Natural killer cell (primary cell): ENCODE results near the gene TXNL4B. TPM values are rescaled to one million over a fixed set of nuclear protein-coding genes. Genes with fewer than 3 reads are reported as not detected.

Experiments used
- ATAC-seq, 3 donors: fragments of 150-1000 bp in 2 of 3; fragments of 200-7000 bp in 1 of 3; cut with Tn5 transposase; 1 replicate in 1 of 3; 2 replicates in 2 of 3; pipeline ENCODE4 v1.10.0; 2021; ENCODE audit warnings: mild to moderate bottlenecking in 2 of 3, moderate library complexity in 2 of 3
- DNase-seq, 2 donors: peaks; one replicate each; pipeline versions ENCODE4 v3.0.0 to v3.0.0-alpha.2; 2013 to 2021; ENCODE audit warnings: mixed read lengths in 1 of 2
- H3K27ac ChIP-seq: one replicate; pipeline ENCODE4 v1.5.1; 2013; ENCODE audit warnings: mild to moderate bottlenecking, low read length
- H3K27me3 ChIP-seq: one replicate; pipeline ENCODE4 v1.6.1; 2013; ENCODE audit warnings: low read length; ENCODE audit not compliant: control insufficient read depth, insufficient read depth
- H3K36me3 ChIP-seq: one replicate; pipeline ENCODE4 v1.6.1; 2013; ENCODE audit warnings: low read length; ENCODE audit not compliant: control insufficient read depth, insufficient read depth
- H3K4me1 ChIP-seq: one replicate; pipeline ENCODE4 v1.6.1; 2013; ENCODE audit warnings: low read length; ENCODE audit not compliant: control insufficient read depth, insufficient read depth
- H3K4me3 ChIP-seq: one replicate; pipeline ENCODE4 v1.5.1; 2013; ENCODE audit warnings: low read length
- H3K9me3 ChIP-seq: one replicate; pipeline ENCODE4 v1.6.1; 2013; ENCODE audit warnings: low read length; ENCODE audit not compliant: control insufficient read depth, insufficient read depth
- H3K27ac Mint-ChIP-seq, 2 donors: one replicate each; pipeline ENCODE4 v1.8.0; 2022; ENCODE audit warnings: mild to moderate bottlenecking in 2 of 2, mixed read lengths in 2 of 2, moderate library complexity in 1 of 2
- H3K27me3 Mint-ChIP-seq, 2 donors: one replicate each; pipeline ENCODE4 v1.8.0; 2022; ENCODE audit warnings: low read depth in 2 of 2, mixed read lengths in 2 of 2
- H3K36me3 Mint-ChIP-seq: one replicate; pipeline ENCODE4 v1.8.0; 2022; ENCODE audit warnings: mixed read lengths
- H3K4me1 Mint-ChIP-seq, 2 donors: one replicate each; pipeline ENCODE4 v1.8.0; 2022; ENCODE audit warnings: mixed read lengths in 2 of 2
- H3K4me3 Mint-ChIP-seq: one replicate; pipeline ENCODE4 v1.8.0; 2022; ENCODE audit warnings: mild to moderate bottlenecking, moderate library complexity, mixed read lengths
- H3K9me3 Mint-ChIP-seq, 2 donors: one replicate each; pipeline ENCODE4 v1.8.0; 2022; ENCODE audit warnings: mixed read lengths in 2 of 2
- WGBS: methylation state at CpG from one replicate; pipeline ENCODE4 v1.1.7; 2013; ENCODE audit warnings: missing lambda C conversion rate; ENCODE audit not compliant: insufficient coverage; 5-methylcytosine and 5-hydroxymethylcytosine counted together
- intact Hi-C: fragments of 100-400 bp; cut with micrococcal nuclease; formaldehyde crosslinking; loops from one replicate; pipeline ENCODE4 v1.14.2; 2022
- total RNA-seq, 4 donors: library from RNA; stranded (reverse); fragments of 120-200 nt in 1 of 4; gene quantifications; one replicate each; pipeline versions ENCODE4 v1.2.3 to v1.2.4, GENCODE V29; 2013 to 2022
- TF ChIP-seq, protein P1 (sequence below): fragments of 200-600 bp; IDR thresholded peaks from one replicate; pipeline ENCODE4 v1.8.0; 2022; ENCODE audit warnings: antibody characterized with exemption

Gene TXNL4B
- total RNA-seq, 3 donors from 2014 or later (not counting 1 experiment from before 2014, with no cell fraction given) = 12.1 to 13.8 (median 13.6) TPM

- 84% methylated on average over 6 of the region's 6 CpGs for WGBS
- TF ChIP-seq, protein P1, sequence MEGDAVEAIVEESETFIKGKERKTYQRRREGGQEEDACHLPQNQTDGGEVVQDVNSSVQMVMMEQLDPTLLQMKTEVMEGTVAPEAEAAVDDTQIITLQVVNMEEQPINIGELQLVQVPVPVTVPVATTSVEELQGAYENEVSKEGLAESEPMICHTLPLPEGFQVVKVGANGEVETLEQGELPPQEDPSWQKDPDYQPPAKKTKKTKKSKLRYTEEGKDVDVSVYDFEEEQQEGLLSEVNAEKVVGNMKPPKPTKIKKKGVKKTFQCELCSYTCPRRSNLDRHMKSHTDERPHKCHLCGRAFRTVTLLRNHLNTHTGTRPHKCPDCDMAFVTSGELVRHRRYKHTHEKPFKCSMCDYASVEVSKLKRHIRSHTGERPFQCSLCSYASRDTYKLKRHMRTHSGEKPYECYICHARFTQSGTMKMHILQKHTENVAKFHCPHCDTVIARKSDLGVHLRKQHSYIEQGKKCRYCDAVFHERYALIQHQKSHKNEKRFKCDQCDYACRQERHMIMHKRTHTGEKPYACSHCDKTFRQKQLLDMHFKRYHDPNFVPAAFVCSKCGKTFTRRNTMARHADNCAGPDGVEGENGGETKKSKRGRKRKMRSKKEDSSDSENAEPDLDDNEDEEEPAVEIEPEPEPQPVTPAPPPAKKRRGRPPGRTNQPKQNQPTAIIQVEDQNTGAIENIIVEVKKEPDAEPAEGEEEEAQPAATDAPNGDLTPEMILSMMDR = no peak
- H3K9me3 Mint-ChIP-seq = no peaks in the 10 kb centered on the region
- no peak overlapping the region for H3K27ac Mint-ChIP-seq
- H3K4me1 ChIP-seq = no peaks in the 10 kb centered on the region
- no peak overlapping the region for H3K4me3 Mint-ChIP-seq
- no peaks in the 10 kb centered on the region for H3K4me1 Mint-ChIP-seq
- intact Hi-C loops = no loop called here
- H3K27me3 ChIP-seq = no peaks in the 10 kb centered on the region
- H3K36me3 Mint-ChIP-seq = no peaks in the 10 kb centered on the region
- no peak overlapping the region for H3K27ac ChIP-seq
- DNase-seq (no peak), ATAC-seq (no peak)
- no peaks in the 10 kb centered on the region for H3K36me3 ChIP-seq
- H3K27me3 Mint-ChIP-seq = no peaks in the 10 kb centered on the region
- H3K4me3 ChIP-seq = no peak overlapping the region
- H3K9me3 ChIP-seq = no peaks in the 10 kb centered on the region
Observed at GRCh38 chr16:72131036-72131435, 37.6 kb upstream of the TXNL4B start.

DNA sequence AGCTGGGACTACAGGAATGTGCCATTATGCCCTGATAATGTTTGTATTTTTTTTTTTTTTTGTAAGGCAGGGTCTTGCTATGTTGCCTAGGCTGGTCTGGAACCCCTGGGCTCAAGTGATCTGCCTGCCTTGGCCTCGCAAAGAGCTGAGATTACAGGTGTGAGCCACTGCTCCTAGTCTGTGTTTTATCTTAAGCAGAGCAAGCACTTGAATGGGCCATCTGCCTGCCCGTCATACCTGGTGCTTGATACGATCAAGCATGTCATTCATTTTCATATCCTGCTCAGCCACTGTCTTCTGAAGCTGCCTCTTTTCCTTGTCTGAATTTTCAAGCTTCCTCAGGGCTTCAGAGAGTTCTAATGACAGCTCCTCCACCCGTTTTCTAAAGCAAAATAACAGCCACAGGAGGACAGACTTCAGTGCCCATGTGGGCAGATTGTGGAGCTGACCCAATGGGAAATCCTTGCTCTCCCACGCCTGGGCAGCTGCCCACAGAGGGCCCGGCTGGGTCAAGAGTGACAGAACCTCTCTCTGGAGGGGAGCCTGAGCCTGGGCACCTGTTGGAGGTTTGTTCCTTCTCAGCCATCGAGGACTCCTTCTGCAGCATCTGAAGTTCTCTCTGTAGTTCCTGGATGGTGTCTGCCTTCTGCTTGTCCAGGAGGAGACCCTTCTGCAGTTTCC, 36.7 kb upstream of the TXNL4B start:
- no peak overlapping the region for H3K27ac ChIP-seq
- no peaks in the 10 kb centered on the region for H3K27me3 ChIP-seq
- 84% methylated on average over 7 of the region's 7 CpGs for WGBS
- no peaks in the 10 kb centered on the region for H3K36me3 ChIP-seq
- no peaks in the 10 kb centered on the region for H3K4me1 Mint-ChIP-seq
- DNase-seq (no peak), ATAC-seq (no peak)
- H3K9me3 Mint-ChIP-seq = no peaks in the 10 kb centered on the region
- H3K36me3 Mint-ChIP-seq = no peaks in the 10 kb centered on the region
- H3K4me3 ChIP-seq = no peak overlapping the region
- no peaks in the 10 kb centered on the region for H3K9me3 ChIP-seq
- no peak overlapping the region for H3K27ac Mint-ChIP-seq
- H3K4me1 ChIP-seq = no peaks in the 10 kb centered on the region
- intact Hi-C loops = no loop called here
- no peaks in the 10 kb centered on the region for H3K27me3 Mint-ChIP-seq
- H3K4me3 Mint-ChIP-seq = no peak overlapping the region
- TF ChIP-seq, protein P1 = no peak

- no peak overlapping the region for H3K4me3 Mint-ChIP-seq
- no peaks in the 10 kb centered on the region for H3K36me3 ChIP-seq
- TF ChIP-seq, protein P1 = no peak
- ATAC-seq = no peak
- DNase-seq = no peak
- intact Hi-C loops = no loop called here
- no peaks in the 10 kb centered on the region for H3K9me3 Mint-ChIP-seq
- H3K27ac ChIP-seq = no peak overlapping the region
- no peaks in the 10 kb centered on the region for H3K27me3 Mint-ChIP-seq
- H3K27me3 ChIP-seq = no peaks in the 10 kb centered on the region
- WGBS = 86% methylated on average over 9 of the region's 9 CpGs
- no peak overlapping the region for H3K27ac Mint-ChIP-seq
- no peaks in the 10 kb centered on the region for H3K4me1 Mint-ChIP-seq
- H3K4me1 ChIP-seq = no peaks in the 10 kb centered on the region
- no peaks in the 10 kb centered on the region for H3K9me3 ChIP-seq
- H3K36me3 Mint-ChIP-seq = no peaks in the 10 kb centered on the region
- H3K4me3 ChIP-seq = no peak overlapping the region
Observed at GRCh38 chr16:72128701-72129100, 35.3 kb upstream of the TXNL4B start.

GRCh38 chr16:72126429-72126765, 33.0 kb upstream of the TXNL4B start:
- WGBS = 71% methylated on average over 2 of the region's 2 CpGs
- Mint-ChIP-seq H3K4me1 (no peaks in the 10 kb centered on the region), H3K27me3 (no peaks in the 10 kb centered on the region), H3K27ac (no peak overlapping the region), H3K36me3 (no peaks in the 10 kb centered on the region), H3K4me3 (no peak overlapping the region), H3K9me3 (no peaks in the 10 kb centered on the region)
- Histone ChIP-seq H3K4me1 (no peaks in the 10 kb centered on the region), H3K4me3 (no peak overlapping the region), H3K27ac (no peak overlapping the region), H3K27me3 (no peaks in the 10 kb centered on the region), H3K36me3 (no peaks in the 10 kb centered on the region), H3K9me3 (no peaks in the 10 kb centered on the region)
- ATAC-seq = no peak
- TF ChIP-seq, protein P1 = no peak
- intact Hi-C loops = no loop called here
- DNase-seq = no peak
